ENCODE measurements around the gene FLT3.
"Not testable (repeated sequence)": the region's sequence is repeated elsewhere in the genome, so short reads cannot be mapped to it uniquely, and the experiment has no call there.

Gene FLT3

GRCh38 chr13:28129911-28130693 is 29.7 kb upstream of the FLT3 start:
- H3K4me3 ChIP-seq (ENCODE audit: low read depth, low read length) = no peak overlapping the region
- no peaks in the 10 kb centered on the region for H3K36me3 ChIP-seq (ENCODE audit: control insufficient read depth, insufficient read depth, low read length)
- H3K27ac ChIP-seq (ENCODE audit: low read depth, low read length) = no peak overlapping the region
- no peaks in the 10 kb centered on the region for H3K27me3 ChIP-seq (ENCODE audit: control insufficient read depth, insufficient read depth, low read length)
- H3K4me1 ChIP-seq (ENCODE audit: control insufficient read depth, insufficient read depth, low read length) = no peaks in the 10 kb centered on the region
- no peak overlapping the region for H3K9ac ChIP-seq (ENCODE audit: low read length)
- H3K9me3 ChIP-seq (ENCODE audit: control insufficient read depth, insufficient read depth, low read depth, low read length) = no peaks in the 10 kb centered on the region

DNA sequence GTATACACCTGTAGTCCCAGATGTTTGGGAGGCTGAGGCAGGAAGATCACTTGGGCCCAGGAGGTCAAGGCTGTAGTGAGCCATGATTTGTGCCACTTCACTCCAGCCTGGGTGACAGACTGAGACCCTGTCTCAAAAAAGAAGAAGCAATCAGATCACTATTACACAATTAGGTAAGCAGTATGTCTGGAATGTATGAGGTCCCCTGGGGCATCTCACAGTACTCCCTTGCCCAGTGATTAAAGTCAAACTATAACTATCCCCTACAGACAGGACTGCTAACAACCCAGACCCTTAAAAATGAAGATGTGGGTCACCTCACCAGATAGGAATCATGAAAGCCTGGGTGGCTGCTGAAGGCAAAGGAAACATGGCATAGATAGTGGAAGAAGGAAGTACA is 28.6 kb upstream of the FLT3 start:
- H3K9me3 ChIP-seq (ENCODE audit: control insufficient read depth, insufficient read depth, low read depth, low read length) = no peaks in the 10 kb centered on the region
- no peak overlapping the region for H3K4me3 ChIP-seq (ENCODE audit: low read depth, low read length)
- H3K4me1 ChIP-seq (ENCODE audit: control insufficient read depth, insufficient read depth, low read length) = no peaks in the 10 kb centered on the region
- no peaks in the 10 kb centered on the region for H3K27me3 ChIP-seq (ENCODE audit: control insufficient read depth, insufficient read depth, low read length)
- no peak overlapping the region for H3K27ac ChIP-seq (ENCODE audit: low read depth, low read length)
- H3K9ac ChIP-seq (ENCODE audit: low read length) = no peak overlapping the region
- no peaks in the 10 kb centered on the region for H3K36me3 ChIP-seq (ENCODE audit: control insufficient read depth, insufficient read depth, low read length)

GRCh38 chr13:28128030-28128429 is 27.7 kb upstream of the FLT3 start:
- H3K27ac ChIP-seq (ENCODE audit: low read depth, low read length) = no peak overlapping the region

GRCh38 chr13:28121224-28121623 is 20.8 kb upstream of the FLT3 start:
- no peaks in the 10 kb centered on the region for H3K36me3 ChIP-seq (ENCODE audit: control insufficient read depth, insufficient read depth, low read length)
- no peaks in the 10 kb centered on the region for H3K9me3 ChIP-seq (ENCODE audit: control insufficient read depth, insufficient read depth, low read depth, low read length)
- no peak overlapping the region for H3K4me3 ChIP-seq (ENCODE audit: low read depth, low read length)

More at GRCh38 chr13:28128030-28128429, 27.7 kb upstream of the FLT3 start:
- Histone ChIP-seq H3K9me3 (ENCODE audit: control insufficient read depth, insufficient read depth, low read depth, low read length) (no peaks in the 10 kb centered on the region), H3K4me3 (ENCODE audit: low read depth, low read length) (no peak overlapping the region), H3K9ac (ENCODE audit: low read length) (no peak overlapping the region), H3K36me3 (ENCODE audit: control insufficient read depth, insufficient read depth, low read length) (no peaks in the 10 kb centered on the region), H3K27me3 (ENCODE audit: control insufficient read depth, insufficient read depth, low read length) (no peaks in the 10 kb centered on the region), H3K4me1 (ENCODE audit: control insufficient read depth, insufficient read depth, low read length) (no peaks in the 10 kb centered on the region)

DNA sequence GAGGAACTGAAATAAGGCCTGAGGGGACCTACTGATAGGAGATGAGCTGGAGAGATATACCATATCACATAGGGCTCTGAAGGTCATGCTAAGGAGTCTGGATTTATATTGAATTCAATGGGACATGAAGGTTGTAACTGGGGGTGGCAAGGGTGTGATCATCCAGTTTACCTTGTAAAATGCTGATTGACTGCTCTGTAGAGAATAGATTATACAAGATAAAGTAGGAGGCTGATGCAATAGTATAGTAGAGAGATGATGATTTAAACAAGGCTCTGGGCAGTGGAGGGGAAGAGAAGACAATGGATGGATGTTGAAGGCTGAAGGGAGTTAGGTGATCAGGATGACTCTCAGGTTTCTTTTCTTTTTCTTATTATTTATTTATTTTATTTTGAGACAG is 19.9 kb upstream of the FLT3 start:
- no peak overlapping the region for H3K4me3 ChIP-seq (ENCODE audit: low read depth, low read length)
- H3K4me1 ChIP-seq (ENCODE audit: control insufficient read depth, insufficient read depth, low read length) = peaks cover 2% of the 10 kb centered on the region; the same call in 1 of the 2 replicates
- no peak overlapping the region for H3K9ac ChIP-seq (ENCODE audit: low read length)
- no peaks in the 10 kb centered on the region for H3K9me3 ChIP-seq (ENCODE audit: control insufficient read depth, insufficient read depth, low read depth, low read length)
- H3K36me3 ChIP-seq (ENCODE audit: control insufficient read depth, insufficient read depth, low read length) = no peaks in the 10 kb centered on the region
- no peak overlapping the region for H3K27ac ChIP-seq (ENCODE audit: low read depth, low read length)
- no peaks in the 10 kb centered on the region for H3K27me3 ChIP-seq (ENCODE audit: control insufficient read depth, insufficient read depth, low read length)

More at GRCh38 chr13:28121224-28121623, 20.8 kb upstream of the FLT3 start:
- H3K4me1 ChIP-seq (ENCODE audit: control insufficient read depth, insufficient read depth, low read length) = peaks cover 2% of the 10 kb centered on the region; the same call in 1 of the 2 replicates
- H3K27me3 ChIP-seq (ENCODE audit: control insufficient read depth, insufficient read depth, low read length) = no peaks in the 10 kb centered on the region
- H3K9ac ChIP-seq (ENCODE audit: low read length) = no peak overlapping the region
- H3K27ac ChIP-seq (ENCODE audit: low read depth, low read length) = no peak overlapping the region

- no peaks in the 10 kb centered on the region for H3K36me3 ChIP-seq (ENCODE audit: control insufficient read depth, insufficient read depth, low read length)
- H3K27me3 ChIP-seq (ENCODE audit: control insufficient read depth, insufficient read depth, low read length) = no peaks in the 10 kb centered on the region
- no peaks in the 10 kb centered on the region for H3K9me3 ChIP-seq (ENCODE audit: control insufficient read depth, insufficient read depth, low read depth, low read length)
- peaks cover 2% of the 10 kb centered on the region; the same call in 1 of the 2 replicates for H3K4me1 ChIP-seq (ENCODE audit: control insufficient read depth, insufficient read depth, low read length)
- H3K4me3 ChIP-seq (ENCODE audit: low read depth, low read length) = no peak overlapping the region
- H3K9ac ChIP-seq (ENCODE audit: low read length) = no peak overlapping the region
- no peak overlapping the region for H3K27ac ChIP-seq (ENCODE audit: low read depth, low read length)
Measured at GRCh38 chr13:28117689-28118377, 17.5 kb upstream of the FLT3 start.

DNA sequence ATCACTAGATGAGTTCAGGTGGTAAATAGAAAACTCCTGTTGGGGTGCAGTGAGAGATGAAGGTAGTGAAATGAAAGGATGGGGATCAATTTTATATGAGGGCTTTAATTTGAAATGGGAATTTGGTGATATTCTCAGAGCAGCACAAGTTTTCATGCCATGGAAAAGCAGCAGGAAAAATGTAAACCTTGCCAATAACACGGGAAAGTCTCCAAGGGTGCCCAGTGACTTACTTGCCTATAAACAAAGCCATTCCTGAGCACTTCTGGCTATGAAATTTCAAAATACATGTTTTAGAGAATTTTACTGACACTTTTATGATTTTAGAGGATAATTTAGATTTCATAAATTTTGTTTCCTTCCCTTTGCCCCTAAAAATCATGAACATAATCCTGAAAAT is 16.4 kb upstream of the FLT3 start:
- peaks cover 2% of the 10 kb centered on the region; the same call in 1 of the 2 replicates for H3K4me1 ChIP-seq (ENCODE audit: control insufficient read depth, insufficient read depth, low read length)
- no peak overlapping the region for H3K9ac ChIP-seq (ENCODE audit: low read length)
- H3K36me3 ChIP-seq (ENCODE audit: control insufficient read depth, insufficient read depth, low read length) = no peaks in the 10 kb centered on the region
- no peaks in the 10 kb centered on the region for H3K27me3 ChIP-seq (ENCODE audit: control insufficient read depth, insufficient read depth, low read length)
- H3K9me3 ChIP-seq (ENCODE audit: control insufficient read depth, insufficient read depth, low read depth, low read length) = no peaks in the 10 kb centered on the region
- H3K27ac ChIP-seq (ENCODE audit: low read depth, low read length) = no peak overlapping the region
- no peak overlapping the region for H3K4me3 ChIP-seq (ENCODE audit: low read depth, low read length)

- H3K27ac ChIP-seq (ENCODE audit: low read depth, low read length) = no peak overlapping the region
- no peaks in the 10 kb centered on the region for H3K36me3 ChIP-seq (ENCODE audit: control insufficient read depth, insufficient read depth, low read length)
- no peaks in the 10 kb centered on the region for H3K27me3 ChIP-seq (ENCODE audit: control insufficient read depth, insufficient read depth, low read length)
- H3K9me3 ChIP-seq (ENCODE audit: control insufficient read depth, insufficient read depth, low read depth, low read length) = no peaks in the 10 kb centered on the region
- no peak overlapping the region for H3K4me3 ChIP-seq (ENCODE audit: low read depth, low read length)
- no peaks in the 10 kb centered on the region for H3K4me1 ChIP-seq (ENCODE audit: control insufficient read depth, insufficient read depth, low read length)
- H3K9ac ChIP-seq (ENCODE audit: low read length) = no peak overlapping the region
Measured at GRCh38 chr13:28110414-28110813, 10.0 kb upstream of the FLT3 start.

DNA sequence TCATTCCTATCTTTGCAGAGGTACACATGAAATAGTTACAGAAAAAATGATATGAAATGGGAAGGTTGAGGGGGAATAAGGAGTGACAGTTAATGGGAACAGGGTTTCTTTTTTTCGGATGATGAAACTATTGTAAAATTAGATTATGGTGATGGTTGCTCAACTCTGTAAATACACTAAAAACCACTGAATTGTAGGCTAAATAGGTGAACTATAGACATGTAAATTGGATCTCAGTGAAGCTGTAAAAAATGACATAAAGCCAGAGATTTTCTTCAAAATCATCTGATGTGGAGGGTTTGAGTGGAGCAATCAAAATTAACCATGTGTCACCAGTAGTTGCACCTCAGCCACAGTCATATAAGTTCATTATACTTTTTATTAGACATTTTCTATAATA is 6.6 kb upstream of the FLT3 start:
- Histone ChIP-seq H3K36me3 (ENCODE audit: control insufficient read depth, insufficient read depth, low read length) (no peaks in the 10 kb centered on the region), H3K27me3 (ENCODE audit: control insufficient read depth, insufficient read depth, low read length) (peaks cover 16% of the 10 kb centered on the region), H3K9ac (ENCODE audit: low read length) (no peak overlapping the region)

DNA sequence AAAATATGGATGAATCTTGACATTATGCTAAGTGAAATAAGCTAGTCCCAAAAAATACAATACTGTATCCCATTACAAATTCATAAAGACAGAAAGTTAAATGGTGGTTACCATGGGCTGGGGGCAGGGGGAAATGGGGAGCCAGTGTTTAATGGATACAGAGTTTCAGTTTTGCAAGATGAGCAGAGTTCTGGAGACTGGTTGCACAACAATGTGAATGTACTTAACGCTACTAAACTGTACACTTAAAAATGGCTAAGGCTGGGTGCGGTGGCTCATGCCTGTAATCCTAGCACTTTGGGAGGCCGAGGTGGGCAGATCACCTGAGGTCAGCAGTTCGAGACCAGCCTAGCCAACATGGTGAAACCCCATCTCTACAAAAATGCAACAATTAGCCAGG is 1.5 kb upstream of the FLT3 start:
- H3K4me1 ChIP-seq (ENCODE audit: control insufficient read depth, insufficient read depth, low read length); H3K9ac ChIP-seq (ENCODE audit: low read length); H3K36me3 ChIP-seq (ENCODE audit: control insufficient read depth, insufficient read depth, low read length); H3K9me3 ChIP-seq (ENCODE audit: control insufficient read depth, insufficient read depth, low read depth, low read length); H3K4me3 ChIP-seq (ENCODE audit: low read depth, low read length); H3K27ac ChIP-seq (ENCODE audit: low read depth, low read length): not testable (repeated sequence)
- peaks cover 65% of the 10 kb centered on the region for H3K27me3 ChIP-seq (ENCODE audit: control insufficient read depth, insufficient read depth, low read length)

More for the DNA sequence above, 6.6 kb upstream of the FLT3 start:
- Histone ChIP-seq H3K9me3 (ENCODE audit: control insufficient read depth, insufficient read depth, low read depth, low read length) (no peaks in the 10 kb centered on the region), H3K27ac (ENCODE audit: low read depth, low read length) (no peak overlapping the region), H3K4me1 (ENCODE audit: control insufficient read depth, insufficient read depth, low read length) (no peaks in the 10 kb centered on the region), H3K4me3 (ENCODE audit: low read depth, low read length) (no peak overlapping the region)

Data from HUES6 (cell line).